ENCODE measurements around the gene GPR55. TPM values are rescaled to one million over a fixed set of nuclear protein-coding genes. Genes with fewer than 3 reads are reported as not detected.

Gene GPR55
- total and polyA plus RNA-seq, 2 of the 8 experiments (the other 6 are each of a cell fraction or from before 2014, with no cell fraction given): not detected

GRCh38 chr2:230893841-230894781, 30.9 kb downstream of the GPR55 start (continued):
- TF ChIP-seq CHD2 (IDR thresholded peaks at IDR 0.05; ENCODE audit: low read length) (no peak), CEBPB (IDR thresholded peaks at IDR 0.05; ENCODE audit: low read depth, low read length) (no peak), KDM4A (IDR thresholded peaks at IDR 0.05; ENCODE audit: low read depth, low read length, severe bottlenecking) (no peak), RAD21 (IDR thresholded peaks at IDR 0.05 in 1 of 2, conservative IDR thresholded peaks at IDR 0.05 in 1 of 2; ENCODE audit: low read depth in 2 of 2, low read length in 2 of 2) (no peak), TAF1 (IDR thresholded peaks at IDR 0.05; ENCODE audit: low read depth, low read length) (no peak), TCF12 (IDR thresholded peaks at IDR 0.05; ENCODE audit: low read depth, low read length) (no peak)

All from H1 (cell line).